HL-60 (cell line): ENCODE measurements around the gene MAN2A1.

Experiments used
- DNase-seq, 2 experiments: peaks; one replicate each; pipeline ENCODE4 v3.0.0-alpha.2; 2010 to 2020; ENCODE audit warnings: low read depth in 1 of 2, low spot score in 1 of 2
- H3K27ac ChIP-seq: fragments of 250-450 bp; sonication (Bioruptor Pico); replicated peaks from 2 replicates; pipeline ENCODE4 v1.5.1; 2020; ENCODE audit warnings: mild to moderate bottlenecking, moderate library complexity
- H3K27me3 ChIP-seq: fragments of 250-450 bp; sonication (Bioruptor Pico); 2 replicates; pipeline ENCODE4 v1.5.1; 2021; ENCODE audit warnings: mild to moderate bottlenecking, moderate library complexity; ENCODE audit not compliant: insufficient read depth, poor library complexity, severe bottlenecking
- H3K4me3 ChIP-seq: replicated peaks from 2 replicates; pipeline ENCODE4 v1.5.1; 2011; ENCODE audit warnings: mild to moderate bottlenecking, control low read depth, low read length; ENCODE audit not compliant: insufficient read depth
- CTCF ChIP-seq: IDR thresholded peaks from one replicate; pipeline ENCODE4 v1.5.1; 2011; ENCODE audit warnings: low read length, control low read depth, inconsistent platforms; ENCODE audit not compliant: insufficient read depth
- GABPA ChIP-seq: IDR thresholded peaks from 2 replicates; pipeline ENCODE4 v1.6.1; 2012; ENCODE audit warnings: low read depth
- POLR2AphosphoS5 ChIP-seq: IDR thresholded peaks from 2 replicates; pipeline ENCODE4 v1.6.1; 2012; ENCODE audit warnings: low read depth
- SPI1 ChIP-seq: IDR thresholded peaks from 2 replicates; pipeline ENCODE4 v1.6.1; 2012; ENCODE audit warnings: low read depth, mild to moderate bottlenecking, borderline replicate concordance
- long read RNA-seq: library from polyadenylated mRNA; unstranded; transcript quantifications from one replicate; pipeline ENCODE4 v2.0.0, GENCODE V29; 2020
- TF ChIP-seq, protein P1 (sequence below): IDR thresholded peaks from 2 replicates; pipeline ENCODE4 v1.6.1; 2012; ENCODE audit warnings: low read depth; ENCODE audit not compliant: insufficient replicate concordance

The MAN2A1 gene
- long read RNA-seq, full-length matches to known transcripts, result 4 of 10 reads
- long read RNA-seq, partial matches to known transcripts, result 3 of 10 reads
- long read RNA-seq, other reads (novel, unspliced or antisense), result 3 of 10 reads

DNA sequence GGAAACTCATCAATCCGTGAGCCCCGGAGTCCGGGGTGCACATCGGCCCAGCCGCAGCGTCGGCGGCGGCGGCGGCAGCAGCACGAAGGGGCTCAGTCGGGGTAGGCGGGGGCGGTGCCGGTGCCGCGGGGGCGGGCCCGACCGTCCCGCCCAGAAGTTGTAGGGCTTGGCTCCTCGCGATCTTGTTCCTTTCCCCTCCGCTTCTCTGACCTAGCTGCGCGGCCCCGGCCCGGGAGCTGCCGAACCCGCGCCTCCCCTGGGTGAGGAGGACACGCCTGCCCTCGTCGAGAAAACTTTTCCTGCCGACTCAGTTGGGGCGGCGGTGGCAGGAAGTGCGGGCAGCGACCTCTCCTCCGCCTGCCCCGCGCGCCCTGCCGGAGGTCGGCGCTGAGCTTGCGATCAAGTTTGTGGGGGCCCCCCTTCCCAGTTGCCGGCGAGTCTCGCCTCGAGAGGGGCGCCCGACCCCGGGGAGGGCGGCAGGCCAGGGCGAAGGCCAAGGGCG is at the start of gene MAN2A1:
TSS of gene MAN2A1 (plus strand) at position 188 of the 502 bp plus-strand sequence. CDS start 491 bp downstream, outside the sequence.
- no peaks in the 10 kb centered on the region for H3K27me3 ChIP-seq
- H3K4me3 ChIP-seq, result peak within 1 kb of the TSS; percentile 65
- peak in 1 of 2 experiments; percentile 62 for DNase-seq
- TF ChIP-seq POLR2AphosphoS5, result no peak
- TF ChIP-seq GABPA, result no peak
- TF ChIP-seq SPI1, result no peak
- TF ChIP-seq, protein P1, sequence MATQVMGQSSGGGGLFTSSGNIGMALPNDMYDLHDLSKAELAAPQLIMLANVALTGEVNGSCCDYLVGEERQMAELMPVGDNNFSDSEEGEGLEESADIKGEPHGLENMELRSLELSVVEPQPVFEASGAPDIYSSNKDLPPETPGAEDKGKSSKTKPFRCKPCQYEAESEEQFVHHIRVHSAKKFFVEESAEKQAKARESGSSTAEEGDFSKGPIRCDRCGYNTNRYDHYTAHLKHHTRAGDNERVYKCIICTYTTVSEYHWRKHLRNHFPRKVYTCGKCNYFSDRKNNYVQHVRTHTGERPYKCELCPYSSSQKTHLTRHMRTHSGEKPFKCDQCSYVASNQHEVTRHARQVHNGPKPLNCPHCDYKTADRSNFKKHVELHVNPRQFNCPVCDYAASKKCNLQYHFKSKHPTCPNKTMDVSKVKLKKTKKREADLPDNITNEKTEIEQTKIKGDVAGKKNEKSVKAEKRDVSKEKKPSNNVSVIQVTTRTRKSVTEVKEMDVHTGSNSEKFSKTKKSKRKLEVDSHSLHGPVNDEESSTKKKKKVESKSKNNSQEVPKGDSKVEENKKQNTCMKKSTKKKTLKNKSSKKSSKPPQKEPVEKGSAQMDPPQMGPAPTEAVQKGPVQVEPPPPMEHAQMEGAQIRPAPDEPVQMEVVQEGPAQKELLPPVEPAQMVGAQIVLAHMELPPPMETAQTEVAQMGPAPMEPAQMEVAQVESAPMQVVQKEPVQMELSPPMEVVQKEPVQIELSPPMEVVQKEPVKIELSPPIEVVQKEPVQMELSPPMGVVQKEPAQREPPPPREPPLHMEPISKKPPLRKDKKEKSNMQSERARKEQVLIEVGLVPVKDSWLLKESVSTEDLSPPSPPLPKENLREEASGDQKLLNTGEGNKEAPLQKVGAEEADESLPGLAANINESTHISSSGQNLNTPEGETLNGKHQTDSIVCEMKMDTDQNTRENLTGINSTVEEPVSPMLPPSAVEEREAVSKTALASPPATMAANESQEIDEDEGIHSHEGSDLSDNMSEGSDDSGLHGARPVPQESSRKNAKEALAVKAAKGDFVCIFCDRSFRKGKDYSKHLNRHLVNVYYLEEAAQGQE, result no peak
- TF ChIP-seq CTCF, result no peak
- peak within 1 kb of the TSS; percentile 94 for H3K27ac ChIP-seq

DNA sequence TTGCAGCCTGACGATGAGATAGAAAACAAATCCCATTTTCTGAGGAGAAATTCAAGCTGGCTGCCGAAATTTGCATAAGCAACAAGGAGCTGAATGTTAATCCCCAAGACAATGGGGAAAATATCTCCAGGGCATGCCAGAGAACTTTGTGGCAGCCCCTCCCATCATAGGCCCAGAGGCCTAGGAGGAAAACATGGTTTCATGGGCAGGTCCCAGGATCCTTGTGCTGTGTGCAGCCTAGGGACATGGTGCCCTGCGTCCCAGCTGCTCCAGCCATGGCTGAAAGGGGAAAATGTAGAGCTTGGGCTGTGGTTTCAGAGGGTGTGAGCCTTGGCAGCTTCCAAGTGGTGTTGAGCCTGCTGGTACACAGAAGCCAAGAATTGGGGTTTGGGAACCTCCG is 48.8 kb upstream of the MAN2A1 start:
- TF ChIP-seq GABPA, result no peak
- TF ChIP-seq, protein P1, result no peak
- TF ChIP-seq POLR2AphosphoS5, result no peak
- TF ChIP-seq CTCF, result no peak
- no peak for TF ChIP-seq SPI1
- Histone ChIP-seq H3K27ac (no peak overlapping the region), H3K27me3 (no peaks in the 10 kb centered on the region), H3K4me3 (no peak overlapping the region)
- DNase-seq, result no peak

DNA sequence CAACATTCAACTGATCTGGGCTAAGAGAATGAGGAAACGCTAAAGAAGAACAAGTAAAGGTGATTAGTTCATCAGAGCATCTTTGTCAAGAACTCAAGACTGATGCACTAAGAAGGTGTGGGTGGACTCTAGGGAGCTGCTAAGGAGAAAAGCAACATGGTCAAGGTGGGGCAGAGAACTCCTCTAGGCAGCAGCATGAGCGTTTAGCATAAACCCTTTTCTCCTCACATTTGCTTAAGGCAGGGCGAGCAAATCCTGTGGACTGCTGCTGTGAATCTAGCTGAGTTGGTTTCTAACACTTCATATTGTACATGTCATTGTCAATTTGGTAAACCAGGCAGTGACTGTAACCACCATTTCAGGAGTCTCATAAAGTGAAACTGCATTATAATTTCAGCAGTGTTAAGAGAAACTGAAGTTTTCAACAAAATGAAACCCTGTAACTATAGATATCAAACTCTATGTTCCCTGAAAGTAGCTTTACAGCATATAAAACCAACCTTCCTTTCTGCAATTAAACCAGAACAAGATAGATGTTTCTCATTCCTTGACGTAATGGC is 45.9 kb upstream of the MAN2A1 start:
- DNase-seq, result no peak
- Histone ChIP-seq H3K27ac (no peak overlapping the region), H3K4me3 (no peak overlapping the region), H3K27me3 (no peaks in the 10 kb centered on the region)
- TF ChIP-seq, protein P1, result no peak
- TF ChIP-seq POLR2AphosphoS5, result no peak
- no peak for TF ChIP-seq SPI1
- no peak for TF ChIP-seq GABPA
- TF ChIP-seq CTCF, result no peak
